CD14-positive monocyte (primary cell): ENCODE measurements around the gene CTCF. TPM values are rescaled to one million over a fixed set of nuclear protein-coding genes. Genes with fewer than 3 reads are reported as not detected.

Source experiments
- DNase-seq, 3 donors: peaks; one replicate each; pipeline ENCODE4 v3.0.0-alpha.2; 2011 to 2022
- H2AFZ ChIP-seq: 2 replicates; pipeline ENCODE4 v1.6.0; 2012; ENCODE audit warnings: mild to moderate bottlenecking, low read depth, low read length, inconsistent platforms; ENCODE audit not compliant: insufficient read depth, poor library complexity, severe bottlenecking
- H3K27ac ChIP-seq, 2 donors: 1 replicate in 1 of 2; 2 replicates in 1 of 2; pipeline ENCODE4 v1.5.1; 2012 to 2013; ENCODE audit warnings: low read length in 2 of 2, control low read depth in 1 of 2, inconsistent platforms in 1 of 2, low read depth in 1 of 2, mild to moderate bottlenecking in 1 of 2
- H3K27me3 ChIP-seq, 2 donors: one replicate each; pipeline versions ENCODE4 v1.6.0 to v1.6.1; 2011 to 2013; ENCODE audit warnings: low read length in 2 of 2; ENCODE audit not compliant: control insufficient read depth in 2 of 2, insufficient read depth in 2 of 2
- H3K36me3 ChIP-seq, 2 donors: replicated peaks in 1 of 2; 1 replicate in 1 of 2; 2 replicates in 1 of 2; pipeline versions ENCODE4 v1.5.1 to v1.6.1; 2012 to 2013; ENCODE audit warnings: low read length in 2 of 2, control low read depth in 1 of 2, inconsistent platforms in 1 of 2, mild to moderate bottlenecking in 1 of 2; ENCODE audit not compliant: insufficient read depth in 2 of 2, control insufficient read depth in 1 of 2
- H3K4me1 ChIP-seq, 2 donors: 1 replicate in 1 of 2; 2 replicates in 1 of 2; pipeline versions ENCODE4 v1.5.1 to v1.6.1; 2012 to 2013; ENCODE audit warnings: low read length in 2 of 2, control low read depth in 1 of 2, inconsistent platforms in 1 of 2, mild to moderate bottlenecking in 1 of 2, moderate library complexity in 1 of 2; ENCODE audit not compliant: insufficient read depth in 2 of 2, control insufficient read depth in 1 of 2
- H3K4me2 ChIP-seq: replicated peaks from 2 replicates; pipeline ENCODE3; 2012; ENCODE audit warnings: low read length, moderate library complexity, mild to moderate bottlenecking; ENCODE audit not compliant: poor library complexity, severe bottlenecking; ENCODE audit errors: extremely low read depth
- H3K4me3 ChIP-seq, 3 experiments: fragments of 200-600 bp in 1 of 3; sonication (generic) in 1 of 3; replicated peaks in 1 of 3; 1 replicate in 2 of 3; 2 replicates in 1 of 3; pipeline ENCODE4 v1.5.1; 2011 to 2013; ENCODE audit warnings: low read length in 3 of 3, mild to moderate bottlenecking in 3 of 3, control low read depth in 2 of 3, low read depth in 2 of 3, inconsistent platforms in 1 of 3, moderate library complexity in 1 of 3
- H3K79me2 ChIP-seq: 2 replicates; pipeline ENCODE4 v1.6.0; 2012; ENCODE audit warnings: mild to moderate bottlenecking, control low read depth, inconsistent platforms, low read length, moderate library complexity; ENCODE audit not compliant: insufficient read depth
- H3K9ac ChIP-seq: 2 replicates; pipeline ENCODE4 v1.6.0; 2017; ENCODE audit warnings: low read length, mild to moderate bottlenecking; ENCODE audit not compliant: insufficient read depth, poor library complexity, severe bottlenecking
- H3K9me3 ChIP-seq, 2 donors: replicated peaks in 1 of 2; 1 replicate in 1 of 2; 2 replicates in 1 of 2; pipeline versions ENCODE4 v1.5.1 to v1.6.1; 2012 to 2013; ENCODE audit warnings: low read length in 2 of 2, control low read depth in 1 of 2; ENCODE audit not compliant: control insufficient read depth in 1 of 2, insufficient read depth in 1 of 2
- H4K20me1 ChIP-seq: 2 replicates; pipeline ENCODE4 v1.6.0; 2012; ENCODE audit warnings: mild to moderate bottlenecking, low read length, control low read depth, moderate library complexity; ENCODE audit not compliant: insufficient read depth
- H3K27ac Mint-ChIP-seq, 7 donors: one replicate each; pipeline ENCODE4 v1.8.0; 2020; ENCODE audit warnings: mild to moderate bottlenecking in 7 of 7, mixed read lengths in 7 of 7, moderate library complexity in 6 of 7, inconsistent platforms in 2 of 7
- H3K27me3 Mint-ChIP-seq, 3 donors: one replicate each; pipeline ENCODE4 v1.8.0; 2021 to 2022; ENCODE audit warnings: low read depth in 3 of 3, mild to moderate bottlenecking in 3 of 3, mixed read lengths in 3 of 3, moderate library complexity in 3 of 3, inconsistent platforms in 1 of 3
- H3K36me3 Mint-ChIP-seq, 2 donors: one replicate each; pipeline ENCODE4 v1.8.0; 2020; ENCODE audit warnings: mixed read lengths in 2 of 2, inconsistent platforms in 1 of 2, mild to moderate bottlenecking in 1 of 2
- H3K4me1 Mint-ChIP-seq: one replicate; pipeline ENCODE4 v1.8.0; 2020; ENCODE audit warnings: mild to moderate bottlenecking, mixed read lengths
- H3K4me3 Mint-ChIP-seq, 2 donors: one replicate each; pipeline ENCODE4 v1.8.0; 2020; ENCODE audit warnings: mild to moderate bottlenecking in 2 of 2, mixed read lengths in 2 of 2, moderate library complexity in 1 of 2
- H3K9me3 Mint-ChIP-seq, 7 donors: one replicate each; pipeline ENCODE4 v1.8.0; 2020 to 2022; ENCODE audit warnings: mixed read lengths in 7 of 7, mild to moderate bottlenecking in 6 of 7, moderate library complexity in 6 of 7, inconsistent platforms in 2 of 7
- CTCF ChIP-seq: fragments of 200-600 bp; IDR thresholded peaks from one replicate; pipeline ENCODE4 v1.8.0; 2022; ENCODE audit warnings: antibody characterized with exemption, mild to moderate bottlenecking
- WGBS: methylation state at CpG from one replicate; pipeline ENCODE4 v1.1.5; 2013; ENCODE audit warnings: missing lambda C conversion rate; ENCODE audit not compliant: insufficient coverage; 5-methylcytosine and 5-hydroxymethylcytosine counted together
- intact Hi-C, 2 donors: fragments of 100-400 bp; cut with micrococcal nuclease; formaldehyde crosslinking; loops; one replicate each; pipeline versions ENCODE4 v1.15.0 to v1.15.1; 2023
- polyA plus RNA-seq, 3 donors: library from polyadenylated mRNA; depleted of rRNA in 1 of 3; unstranded in 2 of 3; stranded (reverse) in 1 of 3; fragments of 300-500 nt in 2 of 3; fragments of >200 nt in 1 of 3; fragmentation: Illumina TruSeq in 2 of 3; gene quantifications; 1 replicate in 2 of 3; 2 replicates in 1 of 3; pipeline ENCODE4 v1.2.3, GENCODE V29; 2012 to 2021

The CTCF gene
- polyA plus RNA-seq, 3 donors, result 8.4 to 29.9 (median 17.7) TPM

GRCh38 chr16:67651039-67651438 is 88.7 kb downstream of the CTCF start:
- intact Hi-C loops, result no loop called here
- no peaks in the 10 kb centered on the region for H3K27me3 ChIP-seq
- H3K36me3 ChIP-seq, result no peaks in the 10 kb centered on the region
- H2AFZ ChIP-seq, result no peak overlapping the region
- Mint-ChIP-seq H3K36me3 (no peaks in the 10 kb centered on the region), H3K4me3 (no peak overlapping the region), H3K27ac (no peak overlapping the region), H3K9me3 (peaks cover 0 to 1% (median 0%) of the 10 kb centered on the region in 7 donors), H3K27me3 (peaks cover 2 to 5% (median 3%) of the 10 kb centered on the region in 3 donors), H3K4me1 (no peaks in the 10 kb centered on the region)
- H3K27ac ChIP-seq, result no peak overlapping the region
- no peaks in the 10 kb centered on the region for H3K9me3 ChIP-seq
- WGBS, result 90% methylated on average over 7 of the region's 7 CpGs
- H3K4me3 ChIP-seq, result no peak overlapping the region
- DNase-seq, result no peak
- H4K20me1 ChIP-seq, result no peaks in the 10 kb centered on the region
- no peak overlapping the region for H3K9ac ChIP-seq
- H3K4me2 ChIP-seq, result no peak overlapping the region
- TF ChIP-seq CTCF, result no peak
- no peaks in the 10 kb centered on the region for H3K4me1 ChIP-seq
- no peaks in the 10 kb centered on the region for H3K79me2 ChIP-seq

- Mint-ChIP-seq H3K27ac (no peak overlapping the region), H3K9me3 (peaks cover 0 to 1% (median 0%) of the 10 kb centered on the region in 7 donors), H3K36me3 (peaks cover 0 to 2% of the 10 kb centered on the region in 2 donors), H3K4me3 (peak overlapping the region in 1 of 2 donors; percentile 47), H3K27me3 (peaks cover 2 to 5% (median 5%) of the 10 kb centered on the region in 3 donors), H3K4me1 (no peaks in the 10 kb centered on the region)
- Histone ChIP-seq H3K9ac (no peak overlapping the region), H3K9me3 (no peaks in the 10 kb centered on the region), H4K20me1 (no peaks in the 10 kb centered on the region), H3K27me3 (no peaks in the 10 kb centered on the region), H3K4me1 (no peaks in the 10 kb centered on the region), H3K4me3 (no peak overlapping the region), H2AFZ (no peak overlapping the region), H3K36me3 (peaks cover 0 to 2% of the 10 kb centered on the region in 2 donors), H3K27ac (no peak overlapping the region), H3K4me2 (no peak overlapping the region), H3K79me2 (no peaks in the 10 kb centered on the region)
- no peak for TF ChIP-seq CTCF
- DNase-seq, result no peak
- no CpG with 5 or more reads among the region's 4 CpGs for WGBS
- intact Hi-C loops, result no loop called here
Observed at GRCh38 chr16:67651847-67652246, 89.5 kb downstream of the CTCF start.
